ENCODE measurements around the gene SARS1.

DNA sequence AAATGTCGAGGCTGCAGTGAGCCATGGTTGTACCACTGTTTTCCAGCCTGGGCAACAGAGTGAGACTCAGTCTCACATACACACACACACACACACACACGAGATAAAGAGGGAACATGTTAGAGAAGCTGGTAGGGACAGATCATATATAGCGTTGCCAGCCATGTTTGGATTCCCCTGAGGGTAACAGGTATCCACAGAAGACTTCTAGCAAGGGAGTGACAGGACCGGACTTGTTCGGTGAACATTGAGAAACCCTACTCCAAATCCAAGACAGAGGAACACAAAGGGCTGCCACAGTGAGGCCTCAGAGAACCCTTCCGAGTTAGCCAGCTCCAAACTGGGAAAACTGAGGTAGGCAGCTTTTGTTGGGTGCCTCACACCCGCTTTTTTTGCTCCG lies 3.7 kb upstream of the SARS1 start:
- TF ChIP-seq, protein P1, sequence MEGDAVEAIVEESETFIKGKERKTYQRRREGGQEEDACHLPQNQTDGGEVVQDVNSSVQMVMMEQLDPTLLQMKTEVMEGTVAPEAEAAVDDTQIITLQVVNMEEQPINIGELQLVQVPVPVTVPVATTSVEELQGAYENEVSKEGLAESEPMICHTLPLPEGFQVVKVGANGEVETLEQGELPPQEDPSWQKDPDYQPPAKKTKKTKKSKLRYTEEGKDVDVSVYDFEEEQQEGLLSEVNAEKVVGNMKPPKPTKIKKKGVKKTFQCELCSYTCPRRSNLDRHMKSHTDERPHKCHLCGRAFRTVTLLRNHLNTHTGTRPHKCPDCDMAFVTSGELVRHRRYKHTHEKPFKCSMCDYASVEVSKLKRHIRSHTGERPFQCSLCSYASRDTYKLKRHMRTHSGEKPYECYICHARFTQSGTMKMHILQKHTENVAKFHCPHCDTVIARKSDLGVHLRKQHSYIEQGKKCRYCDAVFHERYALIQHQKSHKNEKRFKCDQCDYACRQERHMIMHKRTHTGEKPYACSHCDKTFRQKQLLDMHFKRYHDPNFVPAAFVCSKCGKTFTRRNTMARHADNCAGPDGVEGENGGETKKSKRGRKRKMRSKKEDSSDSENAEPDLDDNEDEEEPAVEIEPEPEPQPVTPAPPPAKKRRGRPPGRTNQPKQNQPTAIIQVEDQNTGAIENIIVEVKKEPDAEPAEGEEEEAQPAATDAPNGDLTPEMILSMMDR (IDR thresholded peaks at IDR 0.05): no peak
- no peak for TF ChIP-seq POLR2A (IDR thresholded peaks at IDR 0.05)

Measured in esophagus squamous epithelium (tissue), 4 donors.